ENCODE measurements around the gene ABHD1.
"Not testable (repeated sequence)": the region's sequence is repeated elsewhere in the genome, so short reads cannot be mapped to it uniquely, and the experiment has no call there.

ABHD1 gene

DNA sequence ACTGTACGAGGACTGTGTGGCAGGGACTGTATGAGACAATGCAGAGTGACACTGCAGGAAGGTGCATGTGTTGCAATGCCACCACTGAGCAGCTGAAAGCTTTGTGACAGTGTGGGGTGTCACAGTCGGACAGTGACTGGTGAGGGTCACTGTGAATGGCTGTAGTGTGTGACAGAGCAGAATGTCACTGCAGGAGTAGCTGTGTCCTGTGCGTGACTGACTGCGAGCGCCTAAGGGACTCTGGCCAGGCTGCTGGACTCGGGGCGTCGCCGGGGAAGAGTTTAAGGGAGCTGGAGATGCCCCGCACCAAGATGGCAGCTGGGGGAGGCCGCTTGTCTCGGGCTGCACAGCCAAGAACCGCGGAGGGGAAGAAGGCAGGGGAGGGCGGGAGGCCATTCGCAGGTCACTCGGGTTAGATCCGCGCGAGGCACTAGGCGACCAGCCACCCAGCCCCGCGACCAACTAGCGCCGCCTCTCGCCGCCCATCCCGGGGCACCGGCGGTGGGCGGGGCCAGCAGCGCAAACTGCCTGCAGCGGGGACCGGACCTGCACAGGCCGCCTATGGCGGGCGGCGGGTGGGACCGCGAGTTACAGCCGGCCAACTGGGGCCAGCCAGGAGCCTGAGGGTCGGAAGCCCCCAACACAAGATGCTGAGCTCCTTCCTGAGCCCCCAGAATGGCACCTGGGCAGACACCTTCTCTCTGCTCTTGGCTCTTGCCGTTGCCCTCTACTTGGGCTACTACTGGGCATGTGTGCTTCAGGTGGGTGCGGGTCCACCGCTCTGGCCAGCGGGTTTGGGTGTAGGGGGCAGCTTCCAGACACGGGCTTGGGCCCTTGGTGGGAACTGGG, at the start of gene ABHD1:
TSS of gene ABHD1 (plus strand) at position 514 of the 849 bp plus-strand sequence. CDS start at position 648, 134 bp downstream.
- DNase-seq = peak; percentile 65

DNA sequence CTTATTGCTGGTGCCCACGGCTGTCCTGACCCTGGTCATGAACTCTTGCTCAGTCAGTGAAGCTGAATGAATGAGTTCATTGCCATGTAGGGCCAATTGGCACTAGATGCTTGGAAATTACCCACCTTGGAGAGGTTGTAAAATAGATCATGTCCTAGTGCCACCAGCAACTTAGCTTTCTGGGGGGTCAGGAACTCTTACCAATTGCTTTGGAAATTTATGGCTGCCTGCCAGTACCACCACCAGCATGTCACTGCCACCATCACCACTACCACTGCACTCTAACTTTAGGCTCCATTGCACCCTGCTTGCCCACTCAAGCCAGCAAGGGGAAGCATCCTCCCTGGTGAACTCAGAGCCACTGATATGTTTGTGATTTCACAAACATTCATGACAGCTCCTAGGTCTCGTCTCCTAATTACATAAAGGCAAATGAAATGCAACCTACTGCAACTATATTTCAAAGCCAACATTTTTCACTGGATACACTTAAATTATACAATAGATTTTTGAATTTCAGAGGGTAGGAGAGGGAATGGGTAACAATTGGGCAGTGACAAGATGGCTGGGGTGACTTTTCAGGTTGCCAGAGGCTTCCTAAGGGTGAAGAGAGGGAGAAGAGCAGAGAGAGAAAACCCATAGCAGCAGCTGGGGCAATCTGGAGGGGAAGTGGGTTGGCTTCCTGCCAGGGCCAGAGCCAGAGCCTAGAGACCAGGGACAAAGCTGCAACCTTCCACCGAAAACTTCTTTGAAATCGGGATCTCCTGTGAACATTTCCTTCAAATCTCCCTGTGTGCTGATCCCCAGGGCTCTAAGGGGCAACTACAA, 48.7 kb upstream of the ABHD1 start:
- peak; percentile 43 for DNase-seq

DNA sequence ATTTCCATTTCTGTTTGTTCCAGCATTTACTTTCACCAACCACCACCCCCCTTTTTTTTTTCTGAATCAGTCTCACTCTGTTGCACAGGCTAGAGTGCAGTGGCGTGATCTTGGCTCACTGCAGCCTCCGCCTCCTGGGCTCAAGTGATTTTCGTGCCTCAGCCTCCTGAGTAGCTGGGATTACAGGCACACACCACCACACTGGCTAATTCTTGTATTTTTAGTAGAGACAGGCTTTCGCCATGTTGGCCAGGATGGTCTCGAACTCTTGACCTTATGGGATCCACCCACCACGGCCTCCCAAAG, 48.1 kb upstream of the ABHD1 start:
- DNase-seq = not testable (repeated sequence)

- no peak for DNase-seq
Measured at GRCh38 chr2:27076323-27076722, 47.3 kb upstream of the ABHD1 start.

DNA sequence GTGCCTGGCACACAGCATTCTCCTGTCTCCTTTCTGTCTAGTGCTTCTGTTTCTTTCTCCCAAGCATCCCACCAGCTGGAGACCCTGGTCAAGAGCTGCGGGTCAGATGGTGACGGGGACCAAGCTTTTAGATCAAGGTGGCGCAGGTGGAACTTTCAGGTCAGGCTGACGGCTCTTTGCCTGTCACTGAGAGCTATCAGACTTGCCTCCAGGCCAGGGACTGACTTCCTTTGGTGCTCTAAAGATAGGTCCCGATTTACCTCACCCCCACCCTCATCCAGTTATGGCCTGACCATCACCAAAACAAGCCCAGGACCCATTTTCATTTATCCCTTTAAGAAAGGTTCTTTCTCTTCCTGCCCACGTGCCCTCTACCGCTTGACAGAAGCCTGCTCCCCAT, 46.4 kb upstream of the ABHD1 start:
- DNase-seq = no peak

- DNase-seq = no peak
Measured at GRCh38 chr2:27078267-27079194, 45.1 kb upstream of the ABHD1 start, which contains the start of gene EMILIN1. Gene EMILIN1, plus strand, starts transcription at chr2:27078615. Its CDS starts 451 bp downstream, at chr2:27079066.

GRCh38 chr2:27079233-27080139, 44.1 kb upstream of the ABHD1 start:
- DNase-seq = no peak

DNA sequence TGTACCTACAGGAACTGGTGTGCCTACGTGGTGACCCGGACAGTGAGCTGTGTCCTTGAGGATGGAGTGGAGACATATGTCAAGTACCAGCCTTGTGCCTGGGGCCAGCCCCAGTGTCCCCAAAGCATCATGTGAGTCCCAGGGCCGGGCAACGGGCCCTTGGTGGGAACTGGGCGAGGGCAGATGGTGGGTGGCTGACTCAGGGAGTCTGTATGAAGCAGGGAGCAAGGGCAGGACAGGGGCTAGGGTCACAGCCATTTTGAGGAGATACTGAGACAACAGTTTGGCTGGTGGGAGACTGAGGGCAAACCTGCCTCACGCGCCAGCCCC, 43.5 kb upstream of the ABHD1 start:
- no peak for DNase-seq

DNA sequence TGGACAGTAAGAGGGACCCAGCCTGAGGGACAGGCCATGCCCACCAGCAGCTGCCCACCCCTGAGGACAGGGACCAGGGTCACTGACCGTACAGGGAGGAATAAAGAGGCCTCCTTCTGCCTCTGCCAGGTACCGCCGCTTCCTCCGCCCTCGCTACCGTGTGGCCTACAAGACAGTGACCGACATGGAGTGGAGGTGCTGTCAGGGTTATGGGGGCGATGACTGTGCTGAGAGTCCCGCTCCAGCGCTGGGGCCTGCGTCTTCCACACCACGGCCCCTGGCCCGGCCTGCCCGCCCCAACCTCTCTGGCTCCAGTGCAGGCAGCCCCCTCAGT, 43.0 kb upstream of the ABHD1 start:
- DNase-seq = no peak

DNA sequence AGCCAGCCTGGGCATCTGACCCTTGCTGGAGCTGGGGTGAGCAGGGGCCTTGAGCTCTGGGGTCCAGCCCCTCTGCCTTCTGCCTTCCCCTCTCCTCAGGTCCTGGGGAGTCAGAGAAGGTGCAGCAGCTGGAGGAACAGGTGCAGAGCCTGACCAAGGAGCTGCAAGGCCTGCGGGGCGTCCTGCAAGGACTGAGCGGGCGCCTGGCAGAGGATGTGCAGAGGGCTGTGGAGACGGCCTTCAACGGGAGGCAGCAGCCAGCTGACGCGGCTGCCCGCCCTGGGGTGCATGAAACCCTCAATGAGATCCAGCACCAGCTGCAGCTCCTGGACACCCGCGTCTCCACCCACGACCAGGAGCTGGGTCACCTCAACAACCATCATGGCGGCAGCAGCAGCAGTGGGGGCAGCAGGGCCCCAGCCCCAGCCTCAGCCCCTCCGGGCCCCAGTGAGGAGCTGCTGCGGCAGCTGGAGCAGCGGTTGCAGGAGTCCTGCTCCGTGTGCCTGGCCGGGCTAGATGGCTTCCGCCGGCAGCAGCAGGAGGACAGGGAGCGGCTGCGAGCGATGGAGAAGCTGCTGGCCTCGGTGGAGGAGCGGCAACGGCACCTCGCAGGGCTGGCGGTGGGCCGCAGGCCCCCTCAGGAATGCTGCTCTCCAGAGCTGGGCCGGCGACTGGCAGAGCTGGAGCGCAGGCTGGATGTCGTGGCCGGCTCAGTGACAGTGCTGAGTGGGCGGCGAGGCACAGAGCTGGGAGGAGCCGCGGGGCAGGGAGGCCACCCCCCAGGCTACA, 41.4 kb upstream of the ABHD1 start:
- no peak for DNase-seq

DNA sequence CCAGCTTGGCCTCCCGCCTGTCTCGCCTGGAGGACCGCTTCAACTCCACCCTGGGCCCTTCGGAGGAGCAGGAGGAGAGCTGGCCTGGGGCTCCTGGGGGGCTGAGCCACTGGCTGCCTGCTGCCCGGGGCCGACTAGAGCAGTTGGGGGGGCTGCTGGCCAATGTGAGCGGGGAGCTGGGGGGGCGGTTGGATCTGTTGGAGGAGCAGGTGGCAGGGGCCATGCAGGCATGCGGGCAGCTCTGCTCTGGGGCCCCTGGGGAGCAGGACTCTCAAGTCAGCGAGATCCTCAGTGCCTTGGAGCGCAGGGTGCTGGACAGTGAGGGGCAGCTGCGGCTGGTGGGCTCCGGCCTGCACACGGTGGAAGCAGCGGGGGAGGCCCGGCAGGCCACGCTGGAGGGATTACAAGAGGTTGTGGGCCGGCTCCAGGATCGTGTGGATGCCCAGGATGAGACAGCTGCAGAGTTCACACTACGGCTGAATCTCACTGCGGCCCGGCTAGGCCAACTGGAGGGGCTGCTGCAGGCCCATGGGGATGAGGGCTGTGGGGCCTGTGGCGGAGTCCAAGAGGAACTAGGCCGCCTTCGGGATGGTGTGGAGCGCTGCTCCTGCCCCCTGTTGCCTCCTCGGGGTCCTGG, 40.7 kb upstream of the ABHD1 start:
- DNase-seq = no peak

DNA sequence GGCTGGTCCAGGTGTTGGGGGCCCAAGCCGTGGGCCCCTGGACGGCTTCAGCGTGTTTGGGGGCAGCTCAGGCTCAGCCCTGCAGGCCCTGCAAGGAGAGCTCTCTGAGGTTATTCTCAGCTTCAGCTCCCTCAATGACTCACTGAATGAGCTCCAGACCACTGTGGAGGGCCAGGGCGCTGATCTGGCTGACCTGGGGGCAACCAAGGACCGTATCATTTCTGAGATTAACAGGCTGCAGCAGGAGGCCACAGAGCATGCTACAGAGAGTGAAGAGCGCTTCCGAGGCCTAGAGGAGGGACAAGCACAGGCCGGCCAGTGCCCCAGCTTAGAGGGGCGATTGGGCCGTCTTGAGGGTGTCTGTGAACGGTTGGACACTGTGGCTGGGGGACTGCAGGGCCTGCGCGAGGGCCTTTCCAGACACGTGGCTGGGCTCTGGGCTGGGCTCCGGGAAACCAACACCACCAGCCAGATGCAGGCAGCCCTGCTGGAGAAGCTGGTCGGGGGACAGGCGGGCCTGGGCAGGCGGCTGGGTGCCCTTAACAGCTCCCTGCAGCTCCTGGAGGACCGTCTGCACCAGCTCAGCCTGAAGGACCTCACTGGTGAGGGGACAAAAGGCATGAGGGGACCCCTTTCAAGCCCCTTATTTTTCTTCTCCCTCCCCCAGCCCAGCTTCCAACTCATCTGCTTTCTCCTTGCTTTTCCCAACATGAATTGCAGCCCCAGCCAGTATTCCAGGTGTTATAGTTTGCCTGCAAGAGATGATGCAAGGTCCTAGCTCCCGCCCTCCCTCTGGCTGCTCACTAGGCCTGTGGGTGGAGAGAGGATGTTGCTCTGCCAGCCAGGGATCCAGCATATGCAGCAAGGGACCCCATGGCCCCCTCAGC, 40.0 kb upstream of the ABHD1 start:
- no peak for DNase-seq

DNA sequence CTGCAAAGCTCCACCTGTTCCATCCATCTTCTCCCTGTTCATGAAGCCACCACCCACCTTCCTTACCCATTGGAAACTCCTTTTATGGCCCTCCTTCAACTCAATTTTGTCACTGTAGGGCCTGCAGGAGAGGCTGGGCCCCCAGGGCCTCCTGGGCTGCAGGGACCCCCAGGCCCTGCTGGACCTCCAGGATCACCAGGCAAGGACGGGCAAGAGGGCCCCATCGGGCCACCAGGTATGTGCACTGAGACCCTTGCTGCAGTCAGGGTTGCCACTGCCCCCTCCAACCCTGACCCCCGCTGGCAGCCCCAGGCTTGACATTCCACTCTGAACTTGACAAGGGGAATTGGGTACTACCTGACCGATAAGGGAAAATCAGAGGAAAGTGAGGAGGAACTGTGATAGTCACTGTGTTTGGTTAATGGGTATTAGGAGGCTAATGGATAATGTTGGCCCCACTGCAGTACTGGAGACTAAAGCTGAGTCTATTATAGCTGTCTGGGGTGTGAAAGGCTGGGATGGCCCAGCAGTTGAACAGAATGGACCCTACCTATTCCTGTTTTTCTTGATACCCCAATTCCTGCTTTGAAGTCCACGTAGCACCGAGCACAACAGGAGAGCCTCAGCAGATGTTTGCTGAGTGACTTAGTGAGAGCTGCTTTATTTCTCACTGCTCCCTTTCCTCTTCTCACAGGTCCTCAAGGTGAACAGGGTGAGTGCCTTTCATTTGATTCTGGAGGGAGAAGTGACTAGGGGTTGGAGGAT, 39.1 kb upstream of the ABHD1 start:
- DNase-seq = no peak

DNA sequence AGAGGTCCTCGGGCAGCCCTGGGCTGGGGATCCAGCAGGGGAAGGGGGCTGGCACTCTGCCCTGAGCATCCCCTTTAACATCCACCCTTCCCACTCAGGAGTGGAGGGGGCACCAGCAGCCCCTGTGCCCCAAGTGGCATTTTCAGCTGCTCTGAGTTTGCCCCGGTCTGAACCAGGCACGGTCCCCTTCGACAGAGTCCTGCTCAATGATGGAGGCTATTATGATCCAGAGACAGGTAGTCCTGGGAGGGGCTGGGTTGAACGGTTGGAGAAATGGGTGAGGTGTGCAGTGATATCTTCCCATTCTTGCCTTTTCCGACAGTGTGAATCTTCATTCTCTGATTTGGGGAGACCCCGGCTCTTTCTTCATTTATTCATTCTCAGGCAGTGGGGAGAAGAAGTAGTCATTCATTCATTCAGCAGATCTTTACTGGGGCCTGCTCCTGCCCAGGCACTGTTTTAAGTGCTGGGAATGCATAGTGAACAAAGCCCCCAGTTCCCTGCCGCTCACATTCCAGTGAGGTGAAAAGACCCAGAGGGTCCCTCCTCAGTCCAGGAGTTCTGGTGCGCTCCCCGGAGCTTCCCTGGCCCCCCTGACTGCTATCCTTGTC, 38.4 kb upstream of the ABHD1 start:
- no peak for DNase-seq

GRCh38 chr2:27085673-27086089, 37.9 kb upstream of the ABHD1 start:
- DNase-seq = peak; percentile 18

DNA sequence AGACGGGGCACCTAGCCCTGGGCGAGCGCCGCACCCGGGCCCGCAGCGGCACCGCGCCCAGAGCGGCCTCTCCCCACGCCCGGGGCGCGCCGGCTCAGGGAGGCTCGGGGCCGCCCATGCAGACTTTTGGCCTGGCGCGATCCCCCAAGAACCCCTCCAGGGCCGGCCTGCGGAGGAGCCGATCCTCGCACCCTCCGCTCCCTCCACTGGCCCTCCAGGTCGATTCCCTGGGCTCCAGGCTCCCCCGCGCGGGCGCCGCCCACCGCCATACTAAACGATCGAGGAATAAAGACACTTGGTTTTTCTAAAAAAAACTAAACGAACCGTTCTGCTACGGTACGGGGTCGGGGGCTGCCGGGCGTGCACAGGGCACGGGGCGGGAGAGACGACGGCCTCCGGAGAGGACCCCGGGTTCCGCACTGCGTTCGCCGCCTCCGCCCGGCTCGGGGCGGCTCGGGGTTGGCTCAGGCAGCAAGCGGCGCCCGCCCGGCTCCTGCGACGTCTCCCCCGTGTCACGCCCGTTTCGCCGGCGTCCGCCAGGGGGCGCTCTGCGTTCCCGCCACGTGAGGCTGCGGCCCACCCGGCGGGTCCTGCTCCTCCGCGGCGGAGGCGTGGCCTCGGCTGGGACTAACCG, 37.4 kb upstream of the ABHD1 start:
- peak; percentile 96 for DNase-seq

GRCh38 chr2:27086724-27087593, 36.7 kb upstream of the ABHD1 start, which contains the start of gene KHK:
Gene KHK, plus strand, starts transcription at chr2:27086772. Its CDS starts 488 bp downstream, at chr2:27087260.
- no peak for DNase-seq
